Neutrophil (primary cell): Measurements from ENCODE around the gene PLOD3.

Experiments
- H3K27ac ChIP-seq: fragments of 200-600 bp; sonication (generic); 2 replicates; pipeline ENCODE4 v1.5.1; 2016; ENCODE audit warnings: mild to moderate bottlenecking, moderate library complexity
- H3K27me3 ChIP-seq: fragments of 200-600 bp; sonication (generic); 2 replicates; pipeline ENCODE4 v1.6.0; 2016; ENCODE audit warnings: mild to moderate bottlenecking
- H3K36me3 ChIP-seq: fragments of 200-600 bp; sonication (generic); 2 replicates; pipeline ENCODE4 v1.5.1; 2017
- H3K4me1 ChIP-seq, 2 experiments: fragments of 200-600 bp in 1 of 2; sonication (generic) in 1 of 2; 1 replicate in 1 of 2; 2 replicates in 1 of 2; pipeline versions ENCODE4 v1.5.1 to v1.6.1; 2013 to 2016; ENCODE audit warnings: low read depth in 1 of 2, low read length in 1 of 2, mild to moderate bottlenecking in 1 of 2, moderate library complexity in 1 of 2; ENCODE audit not compliant: control insufficient read depth in 1 of 2, insufficient read depth in 1 of 2
- H3K4me3 ChIP-seq, 2 experiments: fragments of 200-600 bp in 1 of 2; sonication (generic) in 1 of 2; 1 replicate in 1 of 2; 2 replicates in 1 of 2; pipeline ENCODE4 v1.5.1; 2013 to 2016; ENCODE audit warnings: low read depth in 1 of 2, low read length in 1 of 2, mild to moderate bottlenecking in 1 of 2, moderate library complexity in 1 of 2
- H3K9me3 ChIP-seq: fragments of 200-600 bp; sonication (generic); 2 replicates; pipeline ENCODE4 v1.5.1; 2016
- CTCF ChIP-seq: fragments of 200-600 bp; sonication (generic); IDR thresholded peaks from 2 replicates; pipeline ENCODE4 v1.5.1; 2016; ENCODE audit warnings: antibody characterized with exemption

Gene PLOD3

DNA sequence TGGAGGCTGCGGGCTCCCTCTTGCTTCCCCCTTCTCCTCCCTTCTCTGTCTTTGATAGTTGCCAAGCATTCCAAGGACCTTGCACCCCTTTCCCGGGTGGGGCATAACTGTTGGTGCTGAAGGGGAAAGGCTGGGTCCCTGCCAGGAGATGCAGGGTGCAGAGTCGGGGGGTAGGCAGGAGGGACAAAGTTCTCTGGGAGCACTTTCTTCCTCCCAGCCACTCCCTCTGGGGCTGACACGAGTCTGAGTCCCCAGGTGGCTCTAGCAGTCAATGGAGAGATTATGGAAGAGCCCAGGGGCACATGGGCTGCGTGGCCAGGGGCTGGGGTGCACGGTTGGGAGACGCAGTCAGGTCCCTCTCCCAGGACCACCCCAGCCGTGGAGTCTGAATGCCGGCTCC, 18.1 kb upstream of the PLOD3 start:
- Histone ChIP-seq H3K4me3 (no peak overlapping the region), H3K9me3 (no peaks in the 10 kb centered on the region), H3K36me3 (peaks cover 80% of the 10 kb centered on the region), H3K4me1 (peaks cover 15 to 17% of the 10 kb centered on the region in 2 experiments), H3K27ac (no peak overlapping the region), H3K27me3 (peaks cover 29% of the 10 kb centered on the region)
- no peak for TF ChIP-seq CTCF

DNA sequence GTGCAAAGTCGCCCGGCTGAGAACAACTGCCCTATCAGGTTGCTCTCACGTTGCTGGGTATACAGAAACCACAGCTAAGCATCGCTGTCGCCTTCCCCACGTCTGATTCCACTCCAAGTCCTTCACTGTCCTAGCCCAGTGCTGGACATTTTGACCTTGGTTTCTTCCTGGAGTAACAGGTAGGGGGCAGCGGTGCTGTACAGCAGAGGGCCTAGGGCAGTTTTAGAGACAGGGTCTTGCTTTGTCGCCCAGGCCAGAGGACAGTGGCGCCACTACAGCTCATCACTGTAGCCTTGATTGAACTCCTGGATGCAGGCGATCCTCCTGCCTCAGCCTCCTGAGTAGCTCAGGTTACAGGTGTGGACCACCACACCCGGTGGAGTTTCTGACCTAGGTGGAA, 17.7 kb upstream of the PLOD3 start:
- no peak for TF ChIP-seq CTCF
- Histone ChIP-seq H3K4me1 (peaks cover 17% of the 10 kb centered on the region in 2 experiments), H3K27ac (no peak overlapping the region), H3K4me3 (no peak overlapping the region), H3K27me3 (peaks cover 29% of the 10 kb centered on the region), H3K9me3 (no peaks in the 10 kb centered on the region), H3K36me3 (peaks cover 76% of the 10 kb centered on the region)

- Histone ChIP-seq H3K36me3 (peaks cover 71% of the 10 kb centered on the region), H3K9me3 (no peaks in the 10 kb centered on the region), H3K27ac (no peak overlapping the region), H3K27me3 (peaks cover 29% of the 10 kb centered on the region), H3K4me1 (peaks cover 15 to 16% of the 10 kb centered on the region in 2 experiments), H3K4me3 (no peak overlapping the region)
- TF ChIP-seq CTCF, result no peak
Measured at GRCh38 chr7:101234636-101235035, 17.3 kb upstream of the PLOD3 start.

- Histone ChIP-seq H3K27ac (no peak overlapping the region), H3K27me3 (peaks cover 28% of the 10 kb centered on the region), H3K9me3 (no peaks in the 10 kb centered on the region), H3K4me1 (peaks cover 9 to 10% of the 10 kb centered on the region in 2 experiments), H3K36me3 (peaks cover 69% of the 10 kb centered on the region), H3K4me3 (no peak overlapping the region)
- no peak for TF ChIP-seq CTCF
Measured at GRCh38 chr7:101233907-101234547, 16.6 kb upstream of the PLOD3 start.

DNA sequence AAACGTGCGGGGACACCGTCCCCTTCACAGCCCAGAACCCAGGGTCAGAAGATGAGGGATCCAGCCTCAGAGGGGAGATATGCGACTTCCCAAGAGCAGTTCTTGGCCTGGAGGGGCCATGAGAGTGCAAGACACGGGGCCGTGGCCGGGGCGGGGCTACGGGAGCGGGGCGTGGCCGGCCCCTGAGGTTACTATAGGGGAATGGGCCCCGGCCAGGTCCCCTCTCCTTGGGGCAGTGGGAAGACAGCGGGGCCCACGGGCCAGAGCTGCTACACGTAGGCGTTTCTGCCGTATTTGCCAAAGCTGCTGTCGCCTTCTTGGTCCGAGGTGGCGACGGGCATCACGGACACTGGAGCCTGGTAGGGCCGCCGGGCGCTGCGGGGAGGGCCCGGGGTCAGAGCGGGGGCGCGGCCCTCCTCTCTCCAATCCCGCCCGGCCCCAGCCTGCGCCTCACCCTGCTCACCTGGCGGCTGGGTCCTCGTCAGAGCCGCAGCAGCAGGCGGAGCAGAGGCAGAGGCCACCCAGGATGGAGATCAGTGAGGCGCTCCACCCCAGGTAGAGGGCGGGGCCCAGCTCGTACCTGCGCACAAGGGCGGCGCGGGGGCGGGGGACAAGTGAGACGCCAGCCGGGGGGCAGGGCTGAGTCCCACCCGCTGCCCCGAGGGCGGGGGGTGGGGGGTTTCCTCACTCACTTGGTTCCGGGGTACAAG, 14.9 kb upstream of the PLOD3 start:
- H3K9me3 ChIP-seq, result no peaks in the 10 kb centered on the region
- no peak for TF ChIP-seq CTCF
- peaks cover 10% of the 10 kb centered on the region for H3K27me3 ChIP-seq
- H3K36me3 ChIP-seq, result peaks cover 68% of the 10 kb centered on the region
- H3K27ac ChIP-seq, result no peak overlapping the region
- H3K4me3 ChIP-seq, result no peak overlapping the region
- H3K4me1 ChIP-seq, result peaks cover 5 to 7% of the 10 kb centered on the region in 2 experiments
